Gastroesophageal sphincter (tissue), 4 donors: ENCODE measurements around the gene HCFC1R1. TPM values are rescaled to one million over a fixed set of nuclear protein-coding genes. Genes with fewer than 3 reads are reported as not detected.

Experiments used
- ATAC-seq: fragments of 150-250 bp; one replicate; pipeline ENCODE4 v1.9.1; 2016; ENCODE audit warnings: mild to moderate bottlenecking, moderate library complexity
- H3K27ac ChIP-seq, 4 donors: fragments of 200-600 bp; sonication (generic) in 3 of 4; 1 replicate in 3 of 4; 2 replicates in 1 of 4; pipeline ENCODE4 v1.5.1; 2016 to 2019
- H3K27me3 ChIP-seq: fragments of 200-600 bp; sonication (generic); one replicate; pipeline ENCODE4 v1.5.1; 2019
- H3K36me3 ChIP-seq, 2 donors: fragments of 200-600 bp; sonication (generic); one replicate each; pipeline ENCODE4 v1.5.1; 2019; ENCODE audit warnings: control low read depth in 1 of 2
- H3K4me1 ChIP-seq, 3 donors: fragments of 200-600 bp; sonication (generic); 1 replicate in 2 of 3; 2 replicates in 1 of 3; pipeline ENCODE4 v1.5.1; 2016 to 2019; ENCODE audit warnings: control low read depth in 2 of 3
- H3K4me3 ChIP-seq, 2 donors: fragments of 200-600 bp; sonication (generic); one replicate each; pipeline ENCODE4 v1.5.1; 2019; ENCODE audit warnings: mild to moderate bottlenecking in 1 of 2, moderate library complexity in 1 of 2
- H3K9me3 ChIP-seq, 3 donors: fragments of 200-600 bp; sonication (generic); one replicate each; pipeline ENCODE4 v1.5.1; 2017 to 2019; ENCODE audit warnings: control low read depth in 2 of 3
- CTCF ChIP-seq, 4 experiments: fragments of 200-600 bp in 2 of 4; fragments of 450-650 bp in 2 of 4; sonication (generic) in 1 of 4; IDR thresholded peaks; one replicate each; pipeline ENCODE4 v1.5.1; 2017 to 2019; ENCODE audit warnings: antibody characterized with exemption in 4 of 4, mild to moderate bottlenecking in 2 of 4, moderate library complexity in 2 of 4
- EP300 ChIP-seq: sonication (generic); formaldehyde crosslinking; IDR thresholded peaks from one replicate; pipeline ENCODE4 v1.6.1; 2017; ENCODE audit warnings: antibody characterized with exemption, mild to moderate bottlenecking
- POLR2A ChIP-seq, 2 donors: fragments of 450-650 bp; IDR thresholded peaks; one replicate each; pipeline ENCODE4 v1.6.1; 2017; ENCODE audit warnings: antibody characterized with exemption in 2 of 2, mild to moderate bottlenecking in 2 of 2, moderate library complexity in 1 of 2
- POLR2AphosphoS5 ChIP-seq: sonication (generic); formaldehyde crosslinking; IDR thresholded peaks from one replicate; pipeline ENCODE4 v1.6.1; 2017; ENCODE audit warnings: antibody characterized with exemption
- WGBS, 2 donors: methylation state at CpG; one replicate each; pipeline ENCODE4 v1.1.5; 2018; ENCODE audit warnings: low coverage in 1 of 2; 5-methylcytosine and 5-hydroxymethylcytosine counted together
- total RNA-seq, 4 donors: library from RNA; depleted of rRNA; stranded (reverse); fragments of >200 nt; gene quantifications; one replicate each; pipeline ENCODE4 v1.1.0, GENCODE V29; 2016

Gene HCFC1R1
- total RNA-seq, 4 donors from 2014 or later = 20.1 to 94.9 (median 40.5) TPM

GRCh38 chr16:3035972-3036725, 12.4 kb upstream of the HCFC1R1 start:
- H3K4me3 ChIP-seq = peak overlapping the region in 1 of 2 donors; percentile 1
- no peak for ATAC-seq
- no peaks in the 10 kb centered on the region for H3K9me3 ChIP-seq
- no peaks in the 10 kb centered on the region for H3K36me3 ChIP-seq
- H3K27ac ChIP-seq = no peak overlapping the region
- WGBS, 2 donors = 20% methylated on average over 1 of the region's 40 CpGs; no CpG with 5 or more reads in 1 of the 2 donors
- peaks cover 98% of the 10 kb centered on the region for H3K27me3 ChIP-seq
- TF ChIP-seq EP300 = no peak
- H3K4me1 ChIP-seq = peaks cover 0 to 12% (median 7%) of the 10 kb centered on the region in 3 donors

DNA sequence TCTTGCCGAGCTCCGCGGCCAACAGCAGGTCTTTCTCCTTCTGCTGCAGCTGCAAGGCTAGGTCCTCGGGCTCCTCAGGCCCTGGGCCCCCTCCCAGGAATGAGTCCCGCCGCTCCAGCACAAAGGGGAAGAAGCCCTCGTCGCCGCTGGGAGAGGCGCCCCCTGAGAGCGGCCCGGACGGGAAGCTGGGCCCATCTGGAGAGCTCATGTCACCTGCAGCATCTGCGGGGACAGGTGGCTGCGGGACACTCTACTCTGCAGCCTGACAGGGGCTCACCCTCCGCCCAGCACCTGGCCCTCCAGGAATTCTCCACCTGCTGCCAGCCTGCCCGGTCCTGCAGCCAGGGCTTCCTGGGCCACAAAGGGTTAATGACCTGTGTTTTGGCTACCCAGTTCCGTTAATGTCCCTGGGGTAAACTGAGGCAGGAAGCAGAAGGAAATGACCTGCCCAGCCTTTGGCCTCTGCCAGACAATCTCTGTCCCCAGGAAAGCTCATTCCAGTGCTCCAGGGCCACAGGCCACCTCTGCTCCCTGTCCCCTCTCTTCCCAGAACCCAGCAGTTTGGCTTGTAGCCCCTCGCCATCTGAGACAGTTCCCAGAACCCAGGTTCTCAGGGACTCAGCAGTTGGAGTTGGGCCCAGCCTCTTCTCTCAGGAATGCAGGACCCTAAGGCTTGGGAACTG, 11.7 kb upstream of the HCFC1R1 start:
- Histone ChIP-seq H3K9me3 (no peaks in the 10 kb centered on the region), H3K36me3 (no peaks in the 10 kb centered on the region), H3K27ac (no peak overlapping the region), H3K4me1 (peaks cover 0 to 12% (median 7%) of the 10 kb centered on the region in 3 donors), H3K4me3 (no peak overlapping the region), H3K27me3 (peaks cover 98% of the 10 kb centered on the region)
- ATAC-seq = no peak
- WGBS, 2 donors = 0% methylated on average over 1 of the region's 19 CpGs; no CpG with 5 or more reads in 1 of the 2 donors
- no peak for TF ChIP-seq POLR2A (IDR thresholded peaks at IDR 0.05)
- no peak for TF ChIP-seq EP300
- TF ChIP-seq CTCF (IDR thresholded peaks at IDR 0.05) = no peak
- no peak for TF ChIP-seq POLR2AphosphoS5

- Histone ChIP-seq H3K4me3 (no peak overlapping the region), H3K27me3 (peaks cover 91% of the 10 kb centered on the region)
These were observed 8.9 kb upstream of the HCFC1R1 start for GRCh38 chr16:3032624-3033023.

DNA sequence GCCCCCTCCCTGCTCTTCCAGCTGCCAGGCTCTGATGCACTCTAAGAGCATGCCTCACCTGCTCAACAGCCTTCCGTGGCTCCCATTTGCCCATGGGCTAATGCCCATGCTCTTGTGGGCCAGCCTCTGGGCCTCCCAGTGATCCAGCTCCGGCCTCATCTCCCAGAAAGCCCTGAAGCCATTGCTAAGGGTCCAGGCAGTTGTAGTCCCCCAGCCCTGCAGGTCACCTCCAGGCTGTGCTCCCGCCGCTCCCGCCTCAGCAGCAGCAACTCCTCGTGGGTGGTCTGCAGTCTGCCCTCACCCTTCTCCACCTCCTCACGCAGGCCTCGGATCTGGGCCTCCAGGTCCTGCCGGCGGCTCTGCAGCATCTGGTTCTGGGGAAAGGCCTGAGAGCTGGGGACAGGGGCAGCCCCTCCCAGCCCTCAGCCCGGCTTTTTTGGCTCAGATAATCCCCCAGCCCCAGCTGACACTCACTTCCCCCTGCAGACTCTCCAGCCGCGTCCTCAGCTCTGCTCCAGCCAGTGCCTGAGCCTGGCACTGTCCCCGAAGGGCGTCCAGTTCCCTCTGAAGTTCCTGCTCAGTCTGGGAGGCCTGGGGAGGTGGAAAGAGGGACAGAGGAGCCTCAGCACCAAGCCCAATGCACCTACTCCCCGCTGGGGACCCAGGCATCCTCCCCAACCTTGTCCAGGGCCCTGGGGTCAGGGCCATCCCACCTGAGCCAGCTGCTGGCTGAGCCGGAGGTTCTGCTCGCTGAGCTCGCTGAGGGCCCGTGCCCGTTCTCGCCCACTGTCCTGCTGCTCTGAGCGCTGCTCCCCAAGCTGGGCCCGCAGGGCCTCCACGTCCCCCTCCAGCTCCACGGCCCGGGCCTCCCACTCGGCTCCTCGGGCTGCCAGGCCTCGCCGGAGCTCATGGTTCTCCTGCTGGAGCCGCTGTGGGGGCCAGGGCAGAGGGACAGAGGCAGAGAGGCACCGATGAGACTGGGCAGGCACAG, 6.8 kb upstream of the HCFC1R1 start:
- ATAC-seq = no peak
- peaks cover 70% of the 10 kb centered on the region for H3K27me3 ChIP-seq
- no peaks in the 10 kb centered on the region for H3K9me3 ChIP-seq
- TF ChIP-seq POLR2A (IDR thresholded peaks at IDR 0.05) (no peak), CTCF (IDR thresholded peaks at IDR 0.05) (no peak), EP300 (no peak), POLR2AphosphoS5 (no peak)
- WGBS, 2 donors = 60% methylated on average over 2 of the region's 33 CpGs; no CpG with 5 or more reads in 1 of the 2 donors
- H3K4me1 ChIP-seq = peaks cover 0 to 25% (median 15%) of the 10 kb centered on the region in 3 donors
- H3K4me3 ChIP-seq = no peak overlapping the region
- H3K36me3 ChIP-seq = peaks cover 0 to 20% of the 10 kb centered on the region in 2 donors
- no peak overlapping the region for H3K27ac ChIP-seq

More at GRCh38 chr16:3032624-3033023, 8.9 kb upstream of the HCFC1R1 start:
- Histone ChIP-seq H3K4me1 (peaks cover 0 to 37% (median 22%) of the 10 kb centered on the region in 3 donors), H3K9me3 (no peaks in the 10 kb centered on the region), H3K27ac (no peak overlapping the region), H3K36me3 (no peaks in the 10 kb centered on the region)
- WGBS, 2 donors = 28 to 32% methylated on average over 6 of the region's 7 CpGs
- no peak for ATAC-seq
- TF ChIP-seq POLR2AphosphoS5 (no peak), POLR2A (IDR thresholded peaks at IDR 0.05) (no peak), CTCF (IDR thresholded peaks at IDR 0.05) (no peak), EP300 (no peak)
